ENCODE measurements around the gene COG4.

COG4 gene

GRCh38 chr16:70465999-70466804 is 57.2 kb downstream of the COG4 start:
- ChIA-PET POLR2A (ENCODE audit: low non-redundant PET) (no interaction called here), CTCF (interaction anchor here (1.0 kb wide), 1 partner anchor 16 kb away, joined by 4 read pairs; no protein-coding TSS in a partner anchor)
- DNase-seq (ENCODE audit: low spot score): no peak
- H3K27ac ChIP-seq: peak overlapping the region; percentile 10; the same call in 1 of the 2 replicates
- no peak for TF ChIP-seq CTCF (conservative IDR thresholded peaks at IDR 0.05; ENCODE audit: low read depth)

GRCh38 chr16:70463235-70463634 is 60.1 kb downstream of the COG4 start:
- CTCF ChIA-PET: no interaction called here
- DNase-seq (ENCODE audit: low spot score): no peak
- H3K27ac ChIP-seq: no peak overlapping the region
- no peak for TF ChIP-seq CTCF (conservative IDR thresholded peaks at IDR 0.05; ENCODE audit: low read depth)
- POLR2A ChIA-PET (ENCODE audit: low non-redundant PET): no interaction called here

- DNase-seq (ENCODE audit: low spot score): no peak
- H3K27ac ChIP-seq: peak overlapping the region; percentile 32
- POLR2A ChIA-PET (ENCODE audit: low non-redundant PET): interaction anchor here (0.6 kb wide), 1 partner anchor 79 kb away, joined by 6 read pairs; no protein-coding TSS in a partner anchor
- CTCF ChIA-PET: no interaction called here
- TF ChIP-seq CTCF (conservative IDR thresholded peaks at IDR 0.05; ENCODE audit: low read depth): no peak
Measured at GRCh38 chr16:70460737-70461261, 62.6 kb downstream of the COG4 start.

GRCh38 chr16:70457446-70458166 is 65.7 kb downstream of the COG4 start:
- ChIA-PET POLR2A (ENCODE audit: low non-redundant PET) (no interaction called here), CTCF (interaction anchor here (0.5 to 0.6 kb wide), 3 partner anchors 10 to 32 kb away, joined by 3 to 5 read pairs (median 3); no protein-coding TSS in a partner anchor)
- TF ChIP-seq CTCF (conservative IDR thresholded peaks at IDR 0.05; ENCODE audit: low read depth): no peak
- DNase-seq (ENCODE audit: low spot score): no peak
- no peak overlapping the region for H3K27ac ChIP-seq

GRCh38 chr16:70455910-70456309 is 67.4 kb downstream of the COG4 start:
- CTCF ChIA-PET: interaction anchor here (0.6 kb wide), 1 partner anchor 1108 kb away, joined by 3 read pairs; no protein-coding TSS in a partner anchor
- H3K27ac ChIP-seq: no peak overlapping the region
- no peak for DNase-seq (ENCODE audit: low spot score)
- no peak for TF ChIP-seq CTCF (conservative IDR thresholded peaks at IDR 0.05; ENCODE audit: low read depth)
- POLR2A ChIA-PET (ENCODE audit: low non-redundant PET): no interaction called here

Measured in RWPE1 (cell line).